ENCODE measurements around the gene APBB1. TPM values are rescaled to one million over a fixed set of nuclear protein-coding genes. Genes with fewer than 3 reads are reported as not detected.

Gene APBB1
- polyA plus RNA-seq, 1 donor from 2014 or later = 283 TPM

- no peaks in the 10 kb centered on the region for H3K27me3 ChIP-seq (ENCODE audit: insufficient read depth, low read depth, low read length)
- no peaks in the 10 kb centered on the region for H3F3A ChIP-seq (ENCODE audit: insufficient read depth, low read length, poor library complexity, severe bottlenecking)
- TF ChIP-seq TAF1 (IDR thresholded peaks at IDR 0.05; ENCODE audit: low read depth) = no peak
- no peak for TF ChIP-seq EP300 (conservative IDR thresholded peaks at IDR 0.05; ENCODE audit: poor library complexity, severe bottlenecking)
- TF ChIP-seq MXI1 (conservative IDR thresholded peaks at IDR 0.05; ENCODE audit: poor library complexity, severe bottlenecking) = no peak
- TF ChIP-seq RAD21 (conservative IDR thresholded peaks at IDR 0.05) = no peak
- TF ChIP-seq, protein P1, sequence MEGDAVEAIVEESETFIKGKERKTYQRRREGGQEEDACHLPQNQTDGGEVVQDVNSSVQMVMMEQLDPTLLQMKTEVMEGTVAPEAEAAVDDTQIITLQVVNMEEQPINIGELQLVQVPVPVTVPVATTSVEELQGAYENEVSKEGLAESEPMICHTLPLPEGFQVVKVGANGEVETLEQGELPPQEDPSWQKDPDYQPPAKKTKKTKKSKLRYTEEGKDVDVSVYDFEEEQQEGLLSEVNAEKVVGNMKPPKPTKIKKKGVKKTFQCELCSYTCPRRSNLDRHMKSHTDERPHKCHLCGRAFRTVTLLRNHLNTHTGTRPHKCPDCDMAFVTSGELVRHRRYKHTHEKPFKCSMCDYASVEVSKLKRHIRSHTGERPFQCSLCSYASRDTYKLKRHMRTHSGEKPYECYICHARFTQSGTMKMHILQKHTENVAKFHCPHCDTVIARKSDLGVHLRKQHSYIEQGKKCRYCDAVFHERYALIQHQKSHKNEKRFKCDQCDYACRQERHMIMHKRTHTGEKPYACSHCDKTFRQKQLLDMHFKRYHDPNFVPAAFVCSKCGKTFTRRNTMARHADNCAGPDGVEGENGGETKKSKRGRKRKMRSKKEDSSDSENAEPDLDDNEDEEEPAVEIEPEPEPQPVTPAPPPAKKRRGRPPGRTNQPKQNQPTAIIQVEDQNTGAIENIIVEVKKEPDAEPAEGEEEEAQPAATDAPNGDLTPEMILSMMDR (IDR thresholded peaks at IDR 0.05; ENCODE audit: poor library complexity, severe bottlenecking) = no peak
- TF ChIP-seq, protein P2, sequence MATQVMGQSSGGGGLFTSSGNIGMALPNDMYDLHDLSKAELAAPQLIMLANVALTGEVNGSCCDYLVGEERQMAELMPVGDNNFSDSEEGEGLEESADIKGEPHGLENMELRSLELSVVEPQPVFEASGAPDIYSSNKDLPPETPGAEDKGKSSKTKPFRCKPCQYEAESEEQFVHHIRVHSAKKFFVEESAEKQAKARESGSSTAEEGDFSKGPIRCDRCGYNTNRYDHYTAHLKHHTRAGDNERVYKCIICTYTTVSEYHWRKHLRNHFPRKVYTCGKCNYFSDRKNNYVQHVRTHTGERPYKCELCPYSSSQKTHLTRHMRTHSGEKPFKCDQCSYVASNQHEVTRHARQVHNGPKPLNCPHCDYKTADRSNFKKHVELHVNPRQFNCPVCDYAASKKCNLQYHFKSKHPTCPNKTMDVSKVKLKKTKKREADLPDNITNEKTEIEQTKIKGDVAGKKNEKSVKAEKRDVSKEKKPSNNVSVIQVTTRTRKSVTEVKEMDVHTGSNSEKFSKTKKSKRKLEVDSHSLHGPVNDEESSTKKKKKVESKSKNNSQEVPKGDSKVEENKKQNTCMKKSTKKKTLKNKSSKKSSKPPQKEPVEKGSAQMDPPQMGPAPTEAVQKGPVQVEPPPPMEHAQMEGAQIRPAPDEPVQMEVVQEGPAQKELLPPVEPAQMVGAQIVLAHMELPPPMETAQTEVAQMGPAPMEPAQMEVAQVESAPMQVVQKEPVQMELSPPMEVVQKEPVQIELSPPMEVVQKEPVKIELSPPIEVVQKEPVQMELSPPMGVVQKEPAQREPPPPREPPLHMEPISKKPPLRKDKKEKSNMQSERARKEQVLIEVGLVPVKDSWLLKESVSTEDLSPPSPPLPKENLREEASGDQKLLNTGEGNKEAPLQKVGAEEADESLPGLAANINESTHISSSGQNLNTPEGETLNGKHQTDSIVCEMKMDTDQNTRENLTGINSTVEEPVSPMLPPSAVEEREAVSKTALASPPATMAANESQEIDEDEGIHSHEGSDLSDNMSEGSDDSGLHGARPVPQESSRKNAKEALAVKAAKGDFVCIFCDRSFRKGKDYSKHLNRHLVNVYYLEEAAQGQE (IDR thresholded peaks at IDR 0.05; ENCODE audit: borderline replicate concordance) = no peak
- TF ChIP-seq POLR2AphosphoS5 (IDR thresholded peaks at IDR 0.05) = no peak
- no peak for TF ChIP-seq EZH2 (IDR thresholded peaks at IDR 0.05; ENCODE audit: borderline replicate concordance, insufficient read depth, low read length, poor library complexity, severe bottlenecking)
- TF ChIP-seq SMC3 (conservative IDR thresholded peaks at IDR 0.05; ENCODE audit: poor library complexity) = no peak
- H3K79me2 ChIP-seq (replicated peaks; ENCODE audit: insufficient read depth, low read length) = no peaks in the 10 kb centered on the region
- no peaks in the 10 kb centered on the region for H3K9me2 ChIP-seq (ENCODE audit: insufficient read depth, low read length)
- no peak overlapping the region for H3K4me2 ChIP-seq (ENCODE audit: low read length)
- H4K20me1 ChIP-seq (ENCODE audit: insufficient read depth) = no peaks in the 10 kb centered on the region
- H3K36me3 ChIP-seq (ENCODE audit: insufficient read depth, low read length) = peaks cover 6% of the 10 kb centered on the region
- no peak overlapping the region for H3K4me3 ChIP-seq (ENCODE audit: low read length)
- no peak overlapping the region for H2AFZ ChIP-seq (ENCODE audit: low read depth, low read length)
- no peak overlapping the region for H3K9ac ChIP-seq (ENCODE audit: low read length)
- H3K27ac ChIP-seq (ENCODE audit: low read length) = no peak overlapping the region
- H3K9me3 ChIP-seq (ENCODE audit: low read length) = no peaks in the 10 kb centered on the region
Measured at GRCh38 chr11:6456361-6457073, 37.6 kb upstream of the APBB1 start.

DNA sequence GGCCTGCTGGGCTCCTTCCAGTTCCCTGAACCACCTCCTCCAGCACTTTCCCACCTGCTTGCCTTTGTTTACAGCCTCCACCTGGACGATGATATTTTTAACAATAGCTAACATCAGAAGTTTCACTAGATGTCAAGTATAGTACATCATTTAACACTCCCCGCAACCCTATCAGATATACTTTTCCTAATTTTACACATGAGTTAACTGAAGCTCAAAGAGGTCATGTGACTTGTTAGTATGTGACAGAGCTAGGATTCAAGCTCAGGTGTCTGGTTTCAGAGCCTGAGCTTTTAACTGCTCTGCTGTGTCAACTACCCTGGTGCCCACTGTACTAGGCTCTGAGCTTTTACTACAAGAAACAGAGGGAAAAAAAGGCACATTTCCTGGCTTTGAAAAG is 36.2 kb upstream of the APBB1 start:
- Histone ChIP-seq H3K9me3 (ENCODE audit: low read length) (no peaks in the 10 kb centered on the region), H3K27me3 (ENCODE audit: insufficient read depth, low read depth, low read length) (no peaks in the 10 kb centered on the region), H3K4me2 (ENCODE audit: low read length) (no peak overlapping the region), H2AFZ (ENCODE audit: low read depth, low read length) (no peak overlapping the region), H4K20me1 (ENCODE audit: insufficient read depth) (no peaks in the 10 kb centered on the region), H3K4me3 (ENCODE audit: low read length) (no peak overlapping the region), H3K9ac (ENCODE audit: low read length) (no peak overlapping the region), H3K9me2 (ENCODE audit: insufficient read depth, low read length) (no peaks in the 10 kb centered on the region), H3K36me3 (ENCODE audit: insufficient read depth, low read length) (peaks cover 13% of the 10 kb centered on the region), H3K27ac (ENCODE audit: low read length) (no peak overlapping the region), H3K79me2 (replicated peaks; ENCODE audit: insufficient read depth, low read length) (no peaks in the 10 kb centered on the region), H3F3A (ENCODE audit: insufficient read depth, low read length, poor library complexity, severe bottlenecking) (no peaks in the 10 kb centered on the region)
- TF ChIP-seq, protein P2 (IDR thresholded peaks at IDR 0.05; ENCODE audit: borderline replicate concordance) = no peak
- TF ChIP-seq TAF1 (IDR thresholded peaks at IDR 0.05; ENCODE audit: low read depth) = no peak
- no peak for TF ChIP-seq EP300 (conservative IDR thresholded peaks at IDR 0.05; ENCODE audit: poor library complexity, severe bottlenecking)
- TF ChIP-seq EZH2 (IDR thresholded peaks at IDR 0.05; ENCODE audit: borderline replicate concordance, insufficient read depth, low read length, poor library complexity, severe bottlenecking) = no peak
- TF ChIP-seq MXI1 (conservative IDR thresholded peaks at IDR 0.05; ENCODE audit: poor library complexity, severe bottlenecking) = no peak
- TF ChIP-seq, protein P1 (IDR thresholded peaks at IDR 0.05; ENCODE audit: poor library complexity, severe bottlenecking) = no peak
- no peak for TF ChIP-seq SMC3 (conservative IDR thresholded peaks at IDR 0.05; ENCODE audit: poor library complexity)
- TF ChIP-seq RAD21 (conservative IDR thresholded peaks at IDR 0.05) = no peak
- no peak for TF ChIP-seq POLR2AphosphoS5 (IDR thresholded peaks at IDR 0.05)

Measured in neural cell (in vitro differentiated cells).